ENCODE data around the gene LATS2. TPM values are rescaled to one million over a fixed set of nuclear protein-coding genes. Genes with fewer than 3 reads are reported as not detected.
A peak's percentile ranks its signal among the peaks of the same experiment; 100 is the strongest.

LATS2 gene
- total RNA-seq, 3 donors from 2014 or later = 15.1 to 35.2 (median 21.6) TPM

- H3K9me3 ChIP-seq = no peaks in the 10 kb centered on the region
- peak overlapping the region; percentile 22 to 83 for H3K27ac ChIP-seq
- no peaks in the 10 kb centered on the region for H3K27me3 ChIP-seq
- peak overlapping the region; percentile 48 to 65 (median 52) for H3K4me3 ChIP-seq
- TF ChIP-seq CTCF (IDR thresholded peaks at IDR 0.05) = no peak
- TF ChIP-seq POLR2A (IDR thresholded peaks at IDR 0.05) = no peak
- no peaks in the 10 kb centered on the region for H3K36me3 ChIP-seq
- intact Hi-C loops (cut with DNase I; ENCODE audit: low total_unique reads) = no loop called here
- DNase-seq (ENCODE audit: low spot score in 2 of 2) = no peak
- H3K4me1 ChIP-seq = no peaks in the 10 kb centered on the region
Observed at GRCh38 chr13:21075379-21076249, 14.2 kb upstream of the LATS2 start.

- Histone ChIP-seq H3K4me3 (peak overlapping the region; percentile 48 to 65 (median 52)), H3K4me1 (no peaks in the 10 kb centered on the region), H3K27ac (peak overlapping the region; percentile 22 to 82), H3K36me3 (no peaks in the 10 kb centered on the region), H3K9me3 (no peaks in the 10 kb centered on the region), H3K27me3 (no peaks in the 10 kb centered on the region)
- DNase-seq (ENCODE audit: low spot score in 2 of 2) = no peak
- intact Hi-C loops (cut with DNase I; ENCODE audit: low total_unique reads) = no loop called here
- TF ChIP-seq POLR2A (IDR thresholded peaks at IDR 0.05) (no peak), POLR2AphosphoS5 (IDR thresholded peaks at IDR 0.05) (no peak), CTCF (IDR thresholded peaks at IDR 0.05) (no peak)
Observed at GRCh38 chr13:21075011-21075378, 13.6 kb upstream of the LATS2 start.

GRCh38 chr13:21074546-21074945 is 13.2 kb upstream of the LATS2 start:
- intact Hi-C loops (cut with DNase I; ENCODE audit: low total_unique reads) = no loop called here
- no peak for DNase-seq (ENCODE audit: low spot score in 2 of 2)

GRCh38 chr13:21071924-21072323 is 10.5 kb upstream of the LATS2 start:
- H3K4me1 ChIP-seq = no peaks in the 10 kb centered on the region
- TF ChIP-seq POLR2A (IDR thresholded peaks at IDR 0.05) (no peak), POLR2AphosphoS5 (IDR thresholded peaks at IDR 0.05) (no peak), CTCF (IDR thresholded peaks at IDR 0.05) (no peak)
- DNase-seq (ENCODE audit: low spot score in 2 of 2) = no peak
- H3K4me3 ChIP-seq = no peak overlapping the region
- H3K27me3 ChIP-seq = no peaks in the 10 kb centered on the region
- no peak overlapping the region for H3K27ac ChIP-seq
- H3K9me3 ChIP-seq = no peaks in the 10 kb centered on the region
- intact Hi-C loops (cut with DNase I; ENCODE audit: low total_unique reads) = no loop called here
- H3K36me3 ChIP-seq = no peaks in the 10 kb centered on the region

More at GRCh38 chr13:21074546-21074945, 13.2 kb upstream of the LATS2 start:
- no peaks in the 10 kb centered on the region for H3K36me3 ChIP-seq
- no peaks in the 10 kb centered on the region for H3K4me1 ChIP-seq
- TF ChIP-seq CTCF (IDR thresholded peaks at IDR 0.05) (no peak), POLR2AphosphoS5 (IDR thresholded peaks at IDR 0.05) (no peak), POLR2A (IDR thresholded peaks at IDR 0.05) (no peak)
- no peaks in the 10 kb centered on the region for H3K27me3 ChIP-seq
- peak overlapping the region; percentile 22 to 82 for H3K27ac ChIP-seq
- H3K9me3 ChIP-seq = no peaks in the 10 kb centered on the region
- peak overlapping the region in 2 of 3 donors; percentile 48 to 65 for H3K4me3 ChIP-seq

- Histone ChIP-seq H3K27ac (no peak overlapping the region), H3K27me3 (no peaks in the 10 kb centered on the region), H3K36me3 (no peaks in the 10 kb centered on the region), H3K4me1 (no peaks in the 10 kb centered on the region), H3K9me3 (no peaks in the 10 kb centered on the region), H3K4me3 (no peak overlapping the region)
- DNase-seq (ENCODE audit: low spot score in 2 of 2) = no peak
- intact Hi-C loops (cut with DNase I; ENCODE audit: low total_unique reads) = no loop called here
- TF ChIP-seq POLR2AphosphoS5 (IDR thresholded peaks at IDR 0.05) = no peak
Observed at GRCh38 chr13:21071015-21071414, 9.6 kb upstream of the LATS2 start.
